OCI-LY1 (cell line): ENCODE data around the gene SIK2.

Source experiments
- CTCF ChIP-seq: fragments of 200-600 bp; sonication (generic), shearing (Covaris generic); IDR thresholded peaks from 2 replicates; pipeline ENCODE4 v1.5.1; 2017; ENCODE audit warnings: mild to moderate bottlenecking, antibody characterized with exemption, low read length, moderate library complexity, mixed read lengths
- EZH2 ChIP-seq: fragments of 200-600 bp; sonication (generic), shearing (Covaris generic); IDR thresholded peaks from 2 replicates; pipeline ENCODE4 v1.8.0; 2017; ENCODE audit warnings: borderline replicate concordance, mixed run types, mild to moderate bottlenecking, antibody characterized with exemption, low read length, moderate library complexity, mixed read lengths

GRCh38 chr11:111714522-111714921 lies 112.3 kb downstream of the SIK2 start:
- no peak for TF ChIP-seq CTCF
- no peak for TF ChIP-seq EZH2
